Anterior cingulate cortex (tissue), 58 donors: ENCODE measurements around the gene SAP30.
A peak's percentile ranks its signal among the peaks of the same experiment; 100 is the strongest.

Source experiments
- DNase-seq, 58 donors: peaks; one replicate each; lab custom pipeline; 2025; lab: John Stamatoyannopoulos, UW

The SAP30 gene

GRCh38 chr4:173365359-173365996 lies 5.3 kb upstream of the SAP30 start:
- DNase-seq: no peak

DNA sequence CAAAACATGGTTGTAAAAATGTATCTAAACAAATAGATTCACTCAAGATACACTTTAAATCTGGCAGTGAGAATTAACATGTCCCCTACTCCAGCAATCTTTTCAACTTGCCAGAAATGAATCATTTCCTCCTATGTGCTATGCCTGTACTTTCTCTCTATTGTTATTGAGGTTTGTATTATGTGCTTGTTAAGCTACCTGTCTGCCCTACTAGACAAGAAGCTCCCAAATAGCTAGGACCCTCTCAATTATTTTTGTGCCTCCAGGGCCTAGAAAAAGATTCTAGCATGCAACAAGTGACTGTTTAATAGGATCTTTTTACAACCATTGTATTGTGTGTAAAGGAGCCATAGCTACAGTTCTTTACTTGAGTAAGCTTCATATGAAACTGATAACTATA lies 3.5 kb upstream of the SAP30 start:
- no peak for DNase-seq

DNA sequence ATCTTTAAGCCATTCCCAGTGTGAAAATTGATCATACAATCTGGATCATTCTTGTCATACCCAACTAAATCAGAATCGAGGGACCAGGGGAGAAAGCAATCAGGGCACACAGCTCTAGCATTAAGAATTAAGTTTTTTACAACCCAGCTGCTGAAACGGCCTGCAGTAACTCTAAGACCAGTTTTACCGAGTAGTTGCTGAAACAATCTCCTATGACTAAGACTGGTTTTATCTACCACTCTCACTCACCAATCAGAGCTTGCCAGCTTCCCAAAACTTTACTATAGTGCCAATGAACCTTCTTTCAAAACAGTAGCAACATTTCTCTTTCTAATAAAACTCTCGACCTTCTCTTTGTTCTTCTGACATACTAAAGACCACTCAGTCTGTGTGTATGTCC lies 2.8 kb upstream of the SAP30 start:
- DNase-seq: no peak

- DNase-seq: peak in 23 of 58 donors; percentile 25 to 78 (median 51)
These were observed 651 bp upstream of the SAP30 start for GRCh38 chr4:173370130-173370476.

- peak; percentile 4 to 87 (median 67) for DNase-seq
These were observed 788 bp downstream of the SAP30 start for GRCh38 chr4:173371292-173372192.

GRCh38 chr4:173374588-173374987 lies 3.8 kb downstream of the SAP30 start:
- no peak for DNase-seq

DNA sequence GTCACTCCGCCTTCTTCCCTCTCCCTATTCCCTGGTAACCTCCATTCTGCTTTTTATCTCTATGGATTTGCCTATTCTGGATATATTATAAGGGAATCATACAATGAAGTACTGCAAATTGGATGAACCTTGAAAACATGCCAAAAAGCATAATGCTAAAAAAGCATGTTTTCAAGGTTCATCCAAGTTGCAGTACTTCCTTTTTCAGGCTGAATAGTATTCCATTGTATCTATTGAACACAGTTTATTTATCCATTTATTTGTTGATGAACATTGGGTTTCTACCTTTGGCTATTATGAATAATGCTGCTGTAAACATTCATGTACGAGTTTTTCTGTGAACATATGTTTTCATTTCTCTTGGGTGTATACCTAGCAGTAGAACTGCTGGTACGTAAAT lies 9.2 kb downstream of the SAP30 start:
- no peak for DNase-seq

GRCh38 chr4:173380987-173381386 lies 10.2 kb downstream of the SAP30 start:
- no peak for DNase-seq

GRCh38 chr4:173381610-173382009 lies 10.9 kb downstream of the SAP30 start:
- no peak for DNase-seq

DNA sequence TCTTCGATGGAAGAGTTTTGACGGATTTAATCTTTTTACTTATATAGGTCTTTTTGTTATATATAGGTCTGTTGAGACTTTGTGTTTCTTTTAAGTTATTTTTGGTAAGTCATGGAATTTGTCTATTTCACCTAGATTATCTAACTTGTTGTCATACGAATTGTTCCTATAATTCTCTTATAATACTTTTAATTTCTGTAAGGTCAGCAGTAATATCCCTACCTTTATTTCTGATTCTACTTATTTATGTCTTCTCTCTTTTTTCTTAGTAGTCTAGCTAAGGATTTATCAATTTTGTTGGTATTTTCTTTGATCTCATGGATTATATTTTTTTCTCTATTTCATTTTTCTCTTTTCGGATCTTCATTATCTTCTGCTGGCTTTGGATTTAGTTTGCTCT lies 11.6 kb downstream of the SAP30 start:
- DNase-seq: no peak

GRCh38 chr4:173386751-173387150 lies 16.0 kb downstream of the SAP30 start:
- no peak for DNase-seq

DNA sequence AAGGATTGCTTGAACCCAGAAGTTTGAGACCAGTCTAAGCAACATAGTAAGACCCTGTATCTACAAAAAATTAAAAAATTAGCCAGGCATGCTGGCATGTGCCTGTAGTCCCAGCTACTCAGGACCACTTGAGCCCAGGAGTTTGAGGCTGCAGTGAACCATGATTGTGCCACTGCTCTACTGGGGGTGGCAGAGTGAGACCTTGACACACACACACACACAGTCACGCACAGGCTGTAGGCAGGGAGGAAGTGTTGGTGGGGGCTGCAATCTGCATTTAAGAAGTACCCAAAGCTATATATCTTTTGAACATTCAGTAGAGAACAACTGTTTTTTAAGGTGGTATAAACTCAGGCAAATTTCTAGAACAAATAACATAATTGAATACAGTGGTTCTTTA lies 20.9 kb downstream of the SAP30 start:
- no peak for DNase-seq

- DNase-seq: no peak
These were observed 26.9 kb downstream of the SAP30 start for GRCh38 chr4:173397604-173398003.

DNA sequence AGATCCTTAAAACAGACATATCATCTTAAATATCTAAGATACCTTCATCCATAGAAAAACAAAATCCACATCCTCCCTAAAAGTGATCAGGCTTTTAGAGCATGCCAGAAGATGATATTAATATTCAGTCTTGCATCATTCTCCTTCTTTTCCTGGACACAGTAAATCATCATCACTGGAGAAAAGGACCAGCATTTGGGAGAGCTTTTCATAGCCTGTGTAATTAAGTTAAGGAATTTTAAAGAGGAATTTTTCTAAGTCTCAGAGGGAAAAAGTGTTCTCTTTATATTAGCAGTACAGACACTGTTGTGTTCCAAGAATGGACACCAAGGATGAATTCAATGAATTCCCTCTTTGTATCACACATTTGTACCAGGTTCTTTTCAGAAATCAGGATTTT lies 27.5 kb downstream of the SAP30 start:
- DNase-seq: no peak

DNA sequence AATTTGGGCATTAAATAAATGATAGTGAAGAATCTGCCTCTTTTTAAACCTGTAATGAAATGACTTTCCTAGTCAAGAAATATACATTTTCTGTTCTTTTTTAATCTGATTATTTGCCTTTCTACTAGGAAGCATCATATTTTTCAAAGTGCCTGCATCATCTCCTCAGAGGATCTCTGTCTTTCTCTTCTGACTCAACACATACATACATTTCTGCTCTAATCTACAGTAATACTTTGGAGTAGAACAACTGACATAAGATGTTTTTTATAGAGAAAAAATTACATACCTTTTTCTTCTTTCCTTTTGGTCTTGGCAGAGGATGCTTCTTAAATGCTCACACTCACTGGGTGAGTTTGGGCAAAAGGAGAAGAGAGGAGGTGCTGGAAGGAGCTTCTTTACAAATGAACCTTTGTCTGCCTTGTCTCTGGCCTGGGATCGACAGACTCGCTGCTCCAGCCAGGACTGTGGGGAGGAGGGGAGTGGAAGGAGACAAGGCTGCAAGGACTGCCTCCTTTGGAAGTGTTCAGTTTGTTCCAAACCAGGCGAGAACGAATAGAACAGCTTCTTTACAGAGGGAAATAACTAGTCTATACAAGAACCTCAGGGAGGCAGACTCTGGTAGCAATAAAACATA lies 28.1 kb downstream of the SAP30 start, which contains the start of gene SCRG1:
Gene SCRG1, minus strand, starts transcription at position 338 of the 637 bp plus-strand sequence. CDS start 7,702 bp downstream, outside the sequence.
- peak in 46 of 58 donors; percentile 6 to 85 (median 47) for DNase-seq

GRCh38 chr4:173401063-173401462 lies 30.3 kb downstream of the SAP30 start:
- DNase-seq: no peak

DNA sequence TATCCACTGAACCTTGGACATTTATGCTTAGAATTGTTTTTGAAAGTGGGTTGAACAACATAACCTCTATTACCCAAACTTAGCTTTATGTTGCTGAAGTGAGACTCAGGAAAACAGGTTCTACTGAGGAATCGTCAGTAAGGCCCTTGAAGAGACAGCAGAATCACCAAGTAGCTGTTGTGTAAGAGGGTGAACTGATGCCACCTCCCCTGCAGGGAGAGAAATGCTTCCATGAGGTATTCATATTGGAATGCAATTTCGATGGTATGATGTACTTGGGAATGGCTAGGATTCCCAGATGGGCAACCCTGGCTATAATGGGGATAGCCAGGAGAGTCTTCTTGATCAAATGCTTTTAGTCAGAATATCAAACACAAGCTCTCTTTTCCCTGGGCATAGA lies 32.3 kb downstream of the SAP30 start:
- no peak for DNase-seq

GRCh38 chr4:173404296-173404865 lies 33.6 kb downstream of the SAP30 start:
- DNase-seq: no peak

- DNase-seq: no peak
These were observed 35.3 kb downstream of the SAP30 start for GRCh38 chr4:173405840-173406606.

- peak in 43 of 58 donors; percentile 8 to 86 (median 46) for DNase-seq
These were observed 39.3 kb downstream of the SAP30 start for GRCh38 chr4:173410079-173410478.
